ENCODE measurements around the gene SAMD14. TPM values are rescaled to one million over a fixed set of nuclear protein-coding genes. Genes with fewer than 3 reads are reported as not detected.
A peak's percentile ranks its signal among the peaks of the same experiment; 100 is the strongest.

SAMD14 gene
- total and polyA plus RNA-seq, 5 donors, result 2.4 to 4.0 (median 3.3) TPM

DNA sequence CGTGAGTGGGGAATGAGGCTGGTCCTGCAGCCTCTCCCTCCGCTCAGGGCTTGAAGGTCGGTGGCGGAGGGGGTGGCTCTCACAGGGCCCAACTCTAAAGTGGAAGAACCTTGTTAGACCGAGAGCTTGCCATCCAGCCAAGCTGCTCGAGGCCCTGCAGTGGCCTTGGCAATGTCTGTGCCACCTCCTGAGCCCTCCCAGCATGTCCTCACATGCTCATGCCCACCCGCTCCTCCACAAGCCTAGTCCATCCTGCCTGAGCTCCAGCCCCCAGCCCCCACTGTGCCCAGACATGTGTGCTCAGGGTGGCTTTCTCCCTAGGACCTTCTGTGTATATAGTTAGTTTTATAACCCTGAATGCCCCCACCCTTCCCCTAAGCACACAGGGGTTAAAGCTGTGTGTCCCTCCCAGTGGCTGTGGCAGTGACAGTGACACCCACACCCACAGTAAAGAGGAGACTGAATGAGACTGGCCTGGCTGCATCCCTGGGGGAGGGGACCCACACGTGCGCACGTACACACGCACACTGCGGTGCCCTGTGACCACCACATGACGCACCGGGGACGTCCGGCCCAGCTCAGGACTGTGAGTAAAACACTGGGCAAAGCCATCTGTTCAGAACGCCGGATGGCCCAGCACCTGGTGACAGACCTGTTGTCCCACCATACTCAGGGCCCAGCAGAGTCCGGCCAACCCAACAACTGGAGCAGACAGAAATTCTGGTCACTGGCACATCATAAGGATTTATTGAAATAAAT lies 19.2 kb downstream of the SAMD14 start:
- Histone ChIP-seq H3K9me3 (ENCODE audit: control insufficient read depth, low read length) (no peaks in the 10 kb centered on the region), H3K4me3 (ENCODE audit: low read length) (no peak overlapping the region), H3K27ac (ENCODE audit: low read length) (peak overlapping the region; percentile 96), H3K4me1 (ENCODE audit: control insufficient read depth, insufficient read depth, low read length) (peaks cover 13% of the 10 kb centered on the region), H3K27me3 (ENCODE audit: control insufficient read depth, insufficient read depth) (no peaks in the 10 kb centered on the region)
- 62% methylated on average over 19 of the region's 19 CpGs for WGBS
- intact Hi-C loops (cut with DNase I), result loop anchor here in 2 of 4 donors (10.0 kb wide), 1 partner anchor 54 kb away; the partner anchor contains the start of gene SGCA (in 2 of the 2)
- DNase-seq (peak; percentile 78 to 87 (median 84)), ATAC-seq (peak; percentile 59 to 68)

DNA sequence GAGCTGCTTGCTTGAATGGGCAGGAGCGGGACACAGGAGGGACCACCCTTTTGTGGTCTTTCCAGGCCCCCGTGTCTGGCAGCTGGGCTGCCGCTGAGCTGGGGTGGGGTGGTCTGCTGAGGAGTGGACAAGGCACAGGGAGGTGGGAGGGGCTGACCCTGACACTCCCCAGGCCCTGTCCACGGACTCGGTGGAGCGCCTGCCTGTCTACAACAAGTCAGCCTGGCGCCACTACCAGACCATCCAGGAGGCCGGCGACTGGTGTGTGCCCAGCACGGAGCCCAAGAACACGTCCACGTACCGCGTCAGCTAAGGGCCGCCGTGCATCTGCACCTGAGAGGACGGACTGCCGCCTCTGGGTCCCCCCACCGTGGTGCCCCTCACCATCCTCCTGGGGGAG lies 20.2 kb downstream of the SAMD14 start:
- intact Hi-C loops (cut with DNase I), result loop anchor here in 2 of 4 donors (10.0 kb wide), 1 partner anchor 55 kb away; the partner anchor contains the start of gene SGCA (in 2 of the 2)
- DNase-seq (no peak), ATAC-seq (no peak)
- Histone ChIP-seq H3K4me3 (ENCODE audit: low read length) (no peak overlapping the region), H3K4me1 (ENCODE audit: control insufficient read depth, insufficient read depth, low read length) (peaks cover 13% of the 10 kb centered on the region), H3K27me3 (ENCODE audit: control insufficient read depth, insufficient read depth) (no peaks in the 10 kb centered on the region), H3K27ac (ENCODE audit: low read length) (peak overlapping the region; percentile 96), H3K9me3 (ENCODE audit: control insufficient read depth, low read length) (no peaks in the 10 kb centered on the region)
- 83% methylated on average over 19 of the region's 19 CpGs for WGBS

DNA sequence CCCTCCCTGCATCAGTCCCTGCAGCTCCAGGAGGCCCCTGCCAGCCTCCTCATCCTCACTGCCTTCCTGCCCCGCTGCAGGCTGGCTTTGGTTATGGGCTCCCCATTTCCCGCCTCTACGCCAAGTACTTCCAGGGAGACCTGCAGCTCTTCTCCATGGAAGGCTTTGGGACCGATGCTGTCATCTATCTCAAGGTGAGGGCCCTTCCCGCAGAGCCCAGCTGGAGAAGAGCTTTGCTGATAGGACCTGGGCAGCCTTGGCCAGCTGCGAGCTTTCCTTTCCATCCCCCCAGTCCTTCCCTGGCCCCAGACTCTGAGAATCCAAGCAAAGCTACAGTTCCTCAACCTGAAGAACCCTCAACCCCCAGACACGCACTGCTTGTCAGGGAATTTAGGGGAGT lies 20.8 kb downstream of the SAMD14 start:
- no peak for ATAC-seq
- no peaks in the 10 kb centered on the region for H3K9me3 ChIP-seq (ENCODE audit: control insufficient read depth, low read length)
- no peaks in the 10 kb centered on the region for H3K27me3 ChIP-seq (ENCODE audit: control insufficient read depth, insufficient read depth)
- intact Hi-C loops (cut with DNase I), result no loop called here
- WGBS, result 82% methylated on average over 7 of the region's 7 CpGs
- H3K4me3 ChIP-seq (ENCODE audit: low read length), result no peak overlapping the region
- H3K4me1 ChIP-seq (ENCODE audit: control insufficient read depth, insufficient read depth, low read length), result peaks cover 13% of the 10 kb centered on the region
- no peak overlapping the region for H3K27ac ChIP-seq (ENCODE audit: low read length)
- DNase-seq, result no peak

DNA sequence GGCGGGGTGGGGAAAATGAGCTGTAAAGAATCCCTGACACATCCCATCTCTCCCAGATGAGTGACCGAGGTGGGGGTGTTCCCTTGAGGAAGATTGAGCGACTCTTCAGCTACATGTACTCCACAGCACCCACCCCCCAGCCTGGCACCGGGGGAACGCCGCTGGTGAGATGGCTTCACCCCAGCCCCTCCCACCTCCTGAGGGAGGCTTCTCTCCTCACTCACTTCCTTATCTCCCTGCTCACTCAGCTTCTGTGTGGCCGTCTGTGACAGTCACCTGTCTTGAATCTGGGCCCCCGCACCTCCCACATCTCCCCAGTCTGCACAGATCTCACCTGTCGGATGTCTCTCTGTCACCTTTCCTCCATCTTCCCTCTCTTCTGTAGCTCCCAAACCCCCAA lies 21.4 kb downstream of the SAMD14 start:
- H3K4me3 ChIP-seq (ENCODE audit: low read length), result no peak overlapping the region
- no peaks in the 10 kb centered on the region for H3K27me3 ChIP-seq (ENCODE audit: control insufficient read depth, insufficient read depth)
- DNase-seq (no peak), ATAC-seq (no peak)
- no peaks in the 10 kb centered on the region for H3K9me3 ChIP-seq (ENCODE audit: control insufficient read depth, low read length)
- H3K27ac ChIP-seq (ENCODE audit: low read length), result no peak overlapping the region
- 66% methylated on average over 9 of the region's 9 CpGs for WGBS
- intact Hi-C loops (cut with DNase I), result no loop called here
- H3K4me1 ChIP-seq (ENCODE audit: control insufficient read depth, insufficient read depth, low read length), result peaks cover 13% of the 10 kb centered on the region

DNA sequence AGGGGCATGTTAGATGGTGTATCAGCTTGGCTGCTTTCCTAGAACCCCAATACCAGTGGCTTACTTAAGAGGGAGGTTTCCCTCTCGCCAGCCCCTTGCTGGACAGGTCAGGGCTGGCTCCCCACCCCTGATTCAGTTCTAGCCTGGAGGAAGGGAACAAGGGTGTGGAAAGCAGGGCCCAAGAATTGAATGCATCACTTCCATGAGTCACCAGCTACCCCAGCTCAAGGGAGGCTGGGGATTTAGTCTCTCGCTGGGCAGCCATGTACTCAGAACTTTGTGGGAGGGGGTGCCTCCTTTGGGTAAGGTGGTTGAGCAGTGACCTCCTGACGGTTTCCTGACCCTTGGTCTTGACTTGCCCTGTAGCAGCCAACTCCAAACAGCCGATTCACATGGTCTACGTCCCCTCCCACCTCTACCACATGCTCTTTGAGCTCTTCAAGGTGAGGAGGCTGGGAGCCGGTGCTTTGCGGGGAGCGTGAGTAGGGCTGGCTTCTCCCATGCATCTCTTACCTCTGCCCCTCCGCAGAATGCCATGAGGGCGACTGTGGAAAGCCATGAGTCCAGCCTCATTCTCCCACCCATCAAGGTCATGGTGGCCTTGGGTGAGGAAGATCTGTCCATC lies 22.1 kb downstream of the SAMD14 start:
- DNase-seq, result no peak
- ATAC-seq, result no peak
- Histone ChIP-seq H3K4me1 (ENCODE audit: control insufficient read depth, insufficient read depth, low read length) (peaks cover 13% of the 10 kb centered on the region), H3K4me3 (ENCODE audit: low read length) (no peak overlapping the region), H3K9me3 (ENCODE audit: control insufficient read depth, low read length) (no peaks in the 10 kb centered on the region), H3K27me3 (ENCODE audit: control insufficient read depth, insufficient read depth) (no peaks in the 10 kb centered on the region), H3K27ac (ENCODE audit: low read length) (peak overlapping the region; percentile 53)
- intact Hi-C loops (cut with DNase I), result no loop called here
- 85% methylated on average over 10 of the region's 10 CpGs for WGBS

- DNase-seq (no peak), ATAC-seq (no peak)
- intact Hi-C loops (cut with DNase I), result no loop called here
- no peak overlapping the region for H3K4me3 ChIP-seq (ENCODE audit: low read length)
- peaks cover 6% of the 10 kb centered on the region for H3K4me1 ChIP-seq (ENCODE audit: control insufficient read depth, insufficient read depth, low read length)
- no peaks in the 10 kb centered on the region for H3K9me3 ChIP-seq (ENCODE audit: control insufficient read depth, low read length)
- 65% methylated on average over 13 of the region's 13 CpGs for WGBS
- H3K27me3 ChIP-seq (ENCODE audit: control insufficient read depth, insufficient read depth), result no peaks in the 10 kb centered on the region
- no peak overlapping the region for H3K27ac ChIP-seq (ENCODE audit: low read length)
Measured at GRCh38 chr17:50106393-50107131, 23.4 kb downstream of the SAMD14 start.

- intact Hi-C loops (cut with DNase I), result no loop called here
- DNase-seq, result no peak
- 93% methylated on average over 21 of the region's 21 CpGs for WGBS
Measured at GRCh38 chr17:50105811-50106210, 24.1 kb downstream of the SAMD14 start.

GRCh38 chr17:50103941-50104340 lies 26.0 kb downstream of the SAMD14 start:
- intact Hi-C loops (cut with DNase I), result no loop called here
- WGBS, result 90% methylated on average over 5 of the region's 5 CpGs
- H3K27ac ChIP-seq (ENCODE audit: low read length), result no peak overlapping the region

More at GRCh38 chr17:50105811-50106210, 24.1 kb downstream of the SAMD14 start:
- Histone ChIP-seq H3K4me3 (ENCODE audit: low read length) (no peak overlapping the region), H3K27ac (ENCODE audit: low read length) (no peak overlapping the region), H3K27me3 (ENCODE audit: control insufficient read depth, insufficient read depth) (no peaks in the 10 kb centered on the region), H3K9me3 (ENCODE audit: control insufficient read depth, low read length) (no peaks in the 10 kb centered on the region), H3K4me1 (ENCODE audit: control insufficient read depth, insufficient read depth, low read length) (peaks cover 3% of the 10 kb centered on the region)
- ATAC-seq, result no peak

DNA sequence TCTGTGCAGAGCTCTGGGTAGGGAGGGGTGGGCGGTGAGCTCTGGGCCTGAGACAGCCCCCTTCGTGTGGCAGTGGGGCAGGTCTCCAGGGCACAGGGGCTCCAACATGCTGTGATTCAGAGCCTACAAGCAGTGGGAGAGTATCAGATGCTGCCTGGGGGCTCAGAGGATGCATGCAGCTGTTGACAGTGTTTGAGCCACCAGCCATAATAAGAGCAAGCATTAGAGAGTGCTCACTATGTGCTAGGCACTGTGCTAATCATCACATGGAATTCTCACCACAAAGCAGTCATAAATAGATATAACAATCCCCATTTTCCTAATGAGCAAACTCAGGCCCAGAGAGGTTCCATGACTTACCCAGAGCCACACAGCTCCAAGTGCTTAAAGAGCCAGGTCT lies 26.7 kb downstream of the SAMD14 start:
- H3K9me3 ChIP-seq (ENCODE audit: control insufficient read depth, low read length), result no peaks in the 10 kb centered on the region
- no peak for ATAC-seq
- no peak overlapping the region for H3K4me3 ChIP-seq (ENCODE audit: low read length)
- intact Hi-C loops (cut with DNase I), result no loop called here
- peaks cover 3% of the 10 kb centered on the region for H3K4me1 ChIP-seq (ENCODE audit: control insufficient read depth, insufficient read depth, low read length)
- no peak overlapping the region for H3K27ac ChIP-seq (ENCODE audit: low read length)
- WGBS, result 72% methylated on average over 2 of the region's 2 CpGs
- H3K27me3 ChIP-seq (ENCODE audit: control insufficient read depth, insufficient read depth), result no peaks in the 10 kb centered on the region
- DNase-seq, result no peak

More at GRCh38 chr17:50103941-50104340, 26.0 kb downstream of the SAMD14 start:
- DNase-seq (no peak), ATAC-seq (no peak)
- Histone ChIP-seq H3K4me1 (ENCODE audit: control insufficient read depth, insufficient read depth, low read length) (peaks cover 3% of the 10 kb centered on the region), H3K4me3 (ENCODE audit: low read length) (no peak overlapping the region), H3K27me3 (ENCODE audit: control insufficient read depth, insufficient read depth) (no peaks in the 10 kb centered on the region), H3K9me3 (ENCODE audit: control insufficient read depth, low read length) (no peaks in the 10 kb centered on the region)

- Histone ChIP-seq H3K27me3 (ENCODE audit: control insufficient read depth, insufficient read depth) (no peaks in the 10 kb centered on the region), H3K27ac (ENCODE audit: low read length) (peak overlapping the region; percentile 93), H3K4me1 (ENCODE audit: control insufficient read depth, insufficient read depth, low read length) (peaks cover 3% of the 10 kb centered on the region), H3K9me3 (ENCODE audit: control insufficient read depth, low read length) (no peaks in the 10 kb centered on the region), H3K4me3 (ENCODE audit: low read length) (no peak overlapping the region)
- intact Hi-C loops (cut with DNase I), result no loop called here
- 60% methylated on average over 15 of the region's 15 CpGs for WGBS
- ATAC-seq, result peak; percentile 83 to 88
- peak; percentile 77 to 90 (median 87) for DNase-seq
Measured at GRCh38 chr17:50102164-50102991, 27.6 kb downstream of the SAMD14 start.
